GM18907 (cell line): ENCODE data around the gene ADAMTS3.
"Not testable (repeated sequence)": the region's sequence is repeated elsewhere in the genome, so short reads cannot be mapped to it uniquely, and the experiment has no call there.

Experiments
- ATAC-seq: cut with Tn5 transposase; IDR thresholded peaks from one replicate; pipeline ENCODE4 v1.9.1; 2021; ENCODE audit warnings: mild to moderate bottlenecking, moderate library complexity; ENCODE audit not compliant: unreplicated experiment

ADAMTS3 gene

GRCh38 chr4:72553540-72554337 lies 15.3 kb downstream of the ADAMTS3 start:
- ATAC-seq, result no peak

- ATAC-seq, result no peak
Measured at GRCh38 chr4:72552447-72552846, 16.6 kb downstream of the ADAMTS3 start.

DNA sequence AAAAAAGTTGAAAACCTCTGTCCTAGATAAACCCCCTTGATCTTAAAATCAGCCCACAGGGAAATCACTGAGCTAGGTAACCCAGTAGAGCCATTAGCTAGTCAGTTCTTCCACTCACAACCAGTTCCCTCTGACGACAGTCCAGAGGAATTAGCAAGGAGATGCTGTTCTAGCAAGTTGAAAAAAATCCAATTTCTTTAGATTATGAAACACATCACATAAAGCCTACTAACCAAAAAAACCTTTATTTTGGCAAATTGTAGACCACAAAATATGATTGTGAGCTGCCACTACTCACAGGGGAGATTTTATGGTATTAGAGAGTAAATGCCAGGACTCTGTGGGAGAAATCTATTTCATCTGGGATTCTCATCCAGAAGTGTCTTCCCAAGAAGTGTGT lies 22.6 kb downstream of the ADAMTS3 start:
- ATAC-seq, result no peak

DNA sequence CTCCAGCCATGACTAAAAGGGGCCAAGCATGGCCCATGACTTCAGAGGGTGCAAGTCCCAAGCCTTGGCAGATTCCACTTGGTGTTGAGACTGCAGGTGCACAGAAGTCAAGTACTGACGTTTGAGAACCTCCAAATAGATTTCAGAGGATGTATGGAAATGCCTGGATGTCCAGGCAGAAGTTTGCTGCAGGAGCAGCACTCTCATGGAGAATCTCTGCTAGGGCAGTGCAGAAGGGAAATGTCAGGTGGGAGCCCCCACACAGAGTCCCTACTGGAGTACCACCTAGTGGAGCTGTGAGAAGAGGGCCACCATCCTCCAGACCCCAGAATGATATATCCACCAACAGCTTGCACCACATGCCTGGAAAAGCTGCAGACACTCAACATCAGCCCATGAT lies 28.3 kb downstream of the ADAMTS3 start:
- not testable (repeated sequence) for ATAC-seq

- ATAC-seq, result no peak
Measured at GRCh38 chr4:72538006-72538405, 31.0 kb downstream of the ADAMTS3 start.

GRCh38 chr4:72536443-72536842 lies 32.6 kb downstream of the ADAMTS3 start:
- ATAC-seq, result no peak

DNA sequence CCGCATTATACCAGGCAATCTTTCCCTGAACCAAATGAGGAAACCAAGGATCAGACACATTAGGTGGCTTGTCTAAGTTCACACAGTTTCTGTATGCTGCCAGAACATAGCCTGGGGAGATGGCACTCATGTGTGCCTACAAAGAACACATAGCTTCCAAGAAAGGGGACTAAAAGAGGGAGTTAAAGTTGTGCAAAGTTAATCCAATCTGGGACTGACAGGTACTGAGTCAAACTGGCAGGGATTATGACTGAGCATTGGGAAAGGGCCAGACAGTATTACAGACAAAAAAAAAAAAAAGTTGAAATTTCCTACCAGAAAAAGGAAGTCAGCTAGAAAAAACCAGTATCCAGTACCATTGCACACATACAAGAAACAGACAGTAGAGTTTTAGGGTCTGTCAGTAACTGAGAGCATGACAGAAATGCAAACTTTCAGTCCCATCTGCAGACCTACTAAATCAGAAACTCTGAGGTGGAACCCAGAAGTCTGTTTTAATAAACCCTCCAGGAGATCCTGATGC lies 37.2 kb downstream of the ADAMTS3 start:
- no peak for ATAC-seq

DNA sequence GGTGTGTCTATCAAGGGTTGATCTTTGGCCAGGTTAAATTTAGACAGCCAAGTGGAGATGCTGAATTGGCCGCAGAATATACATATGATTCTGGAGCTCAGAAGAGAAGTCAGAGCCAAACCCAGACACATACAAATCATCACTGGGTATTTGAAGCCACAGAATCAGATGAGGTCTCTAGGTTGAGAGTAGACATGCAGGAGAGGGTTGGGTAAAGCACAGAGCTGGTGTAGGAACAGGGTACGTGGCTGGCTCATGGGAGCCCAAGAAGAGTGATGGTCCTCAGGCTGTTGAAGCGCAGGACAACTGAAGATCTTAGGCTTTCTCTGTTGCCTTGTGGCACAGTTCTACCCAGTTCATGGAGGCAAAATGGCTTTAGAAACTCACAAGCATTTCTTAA lies 37.7 kb downstream of the ADAMTS3 start:
- ATAC-seq, result no peak

DNA sequence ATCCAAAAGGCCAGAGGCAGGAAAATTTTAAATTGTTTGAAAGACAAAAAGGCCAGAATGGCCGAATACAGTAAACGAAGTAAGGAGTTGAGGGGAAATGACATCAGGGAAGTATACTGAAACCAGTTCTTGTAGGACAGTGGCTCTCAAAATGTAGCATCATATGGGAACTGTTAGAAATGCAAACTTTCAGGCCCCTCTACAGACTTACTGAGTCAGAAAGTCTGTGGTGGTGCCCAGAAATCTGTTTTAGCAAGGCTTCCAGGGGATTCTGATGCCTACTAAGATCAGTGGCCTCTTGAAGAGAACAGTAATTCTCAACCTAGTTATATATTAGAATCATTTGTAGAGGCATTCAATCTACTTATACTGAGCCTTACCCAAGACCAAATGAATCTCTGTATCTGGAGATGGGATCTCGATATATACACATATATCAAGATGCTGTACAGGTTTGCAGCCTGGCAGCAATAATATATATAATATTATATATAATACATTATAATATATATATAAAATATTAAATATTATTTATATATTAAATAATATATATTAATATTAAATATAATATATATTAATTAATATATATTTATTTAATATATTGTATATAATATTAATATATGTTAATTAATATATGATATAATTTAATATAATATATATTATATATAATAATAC lies 39.7 kb downstream of the ADAMTS3 start:
- ATAC-seq, result no peak

GRCh38 chr4:72527038-72527646 lies 41.9 kb downstream of the ADAMTS3 start:
- ATAC-seq, result no peak

- ATAC-seq, result no peak
Measured at GRCh38 chr4:72525938-72526337, 43.1 kb downstream of the ADAMTS3 start.

GRCh38 chr4:72522440-72522839 lies 46.6 kb downstream of the ADAMTS3 start:
- ATAC-seq, result no peak

DNA sequence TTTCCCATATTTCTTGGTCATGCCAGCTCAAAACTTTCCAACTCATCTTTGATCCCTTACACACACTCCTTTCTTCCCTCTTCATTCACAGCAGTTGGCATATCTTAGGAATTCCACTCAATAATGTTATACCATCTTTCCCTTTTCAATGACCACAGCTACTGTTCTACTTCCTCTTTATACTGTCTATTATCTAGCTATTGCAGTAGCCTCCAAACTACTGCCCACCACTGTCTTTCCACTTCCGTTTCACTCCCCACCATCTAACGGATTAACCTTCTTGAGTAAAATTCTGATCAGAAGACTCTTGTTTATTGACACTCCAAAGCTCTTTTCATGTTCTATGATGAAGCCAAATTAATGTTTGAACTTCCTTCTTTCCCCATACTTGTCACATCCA lies 55.8 kb downstream of the ADAMTS3 start:
- ATAC-seq, result no peak

GRCh38 chr4:72507860-72508419 lies 61.1 kb downstream of the ADAMTS3 start:
- ATAC-seq, result no peak

- ATAC-seq, result no peak
Measured at GRCh38 chr4:72507167-72507566, 61.9 kb downstream of the ADAMTS3 start.

DNA sequence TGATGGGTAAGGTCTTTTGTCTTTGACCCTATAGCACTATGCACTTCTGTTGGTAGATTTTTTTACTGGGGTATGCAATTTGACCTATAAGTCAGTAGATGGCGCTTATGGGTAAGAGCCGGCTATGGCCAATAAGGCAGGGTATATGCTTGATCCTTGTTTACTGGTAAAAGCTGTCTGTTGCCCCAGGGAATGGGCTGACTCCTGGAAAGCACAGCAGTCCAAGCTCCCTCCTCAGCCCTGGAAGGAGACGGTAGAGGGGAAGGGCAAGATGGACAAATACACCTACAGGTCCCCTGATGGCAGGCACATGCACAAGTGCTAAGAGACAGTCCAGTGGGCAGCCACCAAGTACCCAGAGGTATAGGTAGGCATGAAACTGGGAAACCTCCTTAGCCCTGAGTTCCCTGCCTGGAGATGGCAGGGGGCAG lies 63.7 kb downstream of the ADAMTS3 start:
- ATAC-seq, result peak; percentile 90

- ATAC-seq, result no peak
Measured at GRCh38 chr4:72500214-72500613, 68.8 kb downstream of the ADAMTS3 start.

DNA sequence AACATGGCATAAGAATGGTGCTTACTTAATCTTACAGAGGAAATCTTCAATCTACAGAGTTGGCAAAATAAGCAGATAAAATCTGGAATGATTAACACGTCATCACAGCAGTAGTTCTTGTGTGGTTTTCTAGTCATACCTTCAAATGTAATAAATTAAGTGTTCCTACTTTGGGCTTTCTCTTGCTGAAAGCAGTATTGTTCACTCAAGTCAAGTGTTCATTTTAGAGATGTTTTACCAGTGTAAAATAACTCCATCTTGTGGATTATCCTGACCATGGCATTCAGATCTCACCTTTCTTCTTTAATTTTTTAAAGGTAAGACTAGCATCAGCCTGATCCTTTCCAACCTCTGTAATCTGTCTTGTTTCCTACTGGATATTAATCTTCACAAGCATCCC lies 72.9 kb downstream of the ADAMTS3 start:
- no peak for ATAC-seq

DNA sequence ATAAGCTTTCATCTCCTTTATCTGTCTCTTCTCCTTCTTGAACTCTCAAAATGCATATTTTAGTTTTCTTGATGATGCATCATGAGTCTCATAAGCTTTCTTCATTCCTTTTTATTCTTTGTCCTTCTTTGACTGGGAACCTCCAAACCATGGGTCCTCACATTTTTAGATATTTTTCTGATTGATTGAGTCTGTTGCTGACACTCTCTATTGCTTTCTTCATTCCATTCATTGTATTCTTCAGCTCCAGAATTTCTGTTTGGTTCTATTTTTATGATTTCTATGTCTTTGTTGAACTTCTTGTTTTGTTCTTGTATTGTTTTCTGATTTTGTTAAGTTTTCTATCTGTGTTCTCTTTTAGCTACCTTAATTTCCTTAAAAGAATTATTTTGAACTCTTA lies 74.9 kb downstream of the ADAMTS3 start:
- no peak for ATAC-seq

GRCh38 chr4:72489267-72489666 lies 79.8 kb downstream of the ADAMTS3 start:
- ATAC-seq, result no peak

GRCh38 chr4:72486991-72487390 lies 82.0 kb downstream of the ADAMTS3 start:
- no peak for ATAC-seq
